Limb (tissue), 2 donors: ENCODE measurements around the gene PCNX3.

Experiments
- DNase-seq, 2 donors: peaks; one replicate each; pipeline ENCODE4 v3.0.0-alpha.2; 2016; ENCODE audit errors: extremely low spot score in 2 of 2

Gene PCNX3

DNA sequence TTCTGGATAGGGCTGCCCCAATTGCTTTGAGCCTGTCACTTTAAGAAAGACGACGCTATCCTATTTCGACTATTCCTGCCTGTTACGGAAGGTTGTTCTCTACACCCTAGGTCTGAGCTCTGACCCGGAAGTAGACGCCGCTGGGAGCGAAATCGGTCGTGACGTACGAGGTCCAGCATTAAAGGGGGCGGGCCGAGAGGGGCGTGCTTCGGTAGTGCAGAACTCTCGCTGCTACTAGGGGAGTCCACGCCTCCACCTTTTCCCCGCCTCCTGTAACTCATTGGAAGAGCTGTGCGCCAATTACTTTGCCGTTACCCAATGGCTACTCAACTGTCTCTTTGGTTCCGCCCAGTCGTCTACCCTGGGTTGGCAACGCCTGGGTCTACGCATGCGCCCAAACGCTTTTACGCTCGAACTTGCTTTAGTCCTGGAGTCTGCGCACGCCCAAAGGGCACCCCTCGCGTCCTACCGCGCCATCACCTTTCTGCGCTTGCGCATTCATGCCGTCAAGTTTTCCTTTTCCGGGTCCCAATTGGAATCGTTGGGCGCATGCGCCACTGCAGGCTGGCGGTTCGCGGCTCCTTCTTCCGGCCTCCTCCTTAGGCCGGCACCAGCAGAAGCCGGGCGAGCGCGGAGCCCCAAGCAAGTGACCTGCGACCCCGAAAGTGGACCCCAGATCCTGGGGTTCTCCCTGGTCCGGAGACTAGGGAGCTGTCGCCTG lies at the start of gene PCNX3:
TSS of gene PCNX3 (plus strand) at position 548 of the 721 bp plus-strand sequence. CDS start 536 bp downstream, outside the sequence.
- DNase-seq = peak; percentile 99 to 100

DNA sequence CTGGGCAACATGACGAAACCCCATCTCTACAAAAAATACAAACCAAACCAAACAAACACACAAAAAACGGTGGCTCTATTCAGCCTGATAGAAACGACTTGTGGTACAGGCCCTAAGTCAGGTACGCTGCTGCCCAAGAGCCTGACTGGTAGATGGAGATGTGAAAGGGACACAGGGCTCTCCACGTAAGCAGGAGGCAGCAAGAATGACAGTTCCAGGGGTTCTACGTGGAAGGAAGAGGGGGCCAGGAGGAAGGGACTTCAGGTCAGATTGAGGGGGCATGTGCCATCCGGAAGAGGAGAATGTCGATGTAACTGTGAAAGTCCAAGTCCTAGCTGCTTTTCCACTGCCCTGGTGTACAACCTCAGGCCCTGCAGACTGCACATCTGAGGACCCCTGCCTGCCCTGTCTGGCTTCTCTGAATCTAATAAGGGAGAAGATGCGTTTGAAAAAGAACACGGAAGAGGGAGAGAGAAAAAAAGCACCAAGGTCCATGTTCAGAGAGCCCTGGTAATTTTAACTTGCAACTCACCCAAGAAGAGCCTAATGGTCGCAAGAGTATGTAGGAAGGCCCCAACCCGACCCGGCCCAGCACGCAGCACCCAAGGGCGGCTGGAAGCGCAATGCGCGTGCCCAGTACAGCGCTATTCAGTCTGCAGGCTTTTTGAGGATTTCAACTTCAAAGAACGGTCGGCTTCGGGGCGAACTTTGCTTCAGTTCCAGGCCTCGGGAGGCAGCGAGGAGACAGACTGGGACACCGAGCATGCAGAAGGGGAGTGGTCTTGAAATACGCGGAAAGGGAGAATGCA lies 46.2 kb upstream of the PCNX3 start:
- DNase-seq = no peak

DNA sequence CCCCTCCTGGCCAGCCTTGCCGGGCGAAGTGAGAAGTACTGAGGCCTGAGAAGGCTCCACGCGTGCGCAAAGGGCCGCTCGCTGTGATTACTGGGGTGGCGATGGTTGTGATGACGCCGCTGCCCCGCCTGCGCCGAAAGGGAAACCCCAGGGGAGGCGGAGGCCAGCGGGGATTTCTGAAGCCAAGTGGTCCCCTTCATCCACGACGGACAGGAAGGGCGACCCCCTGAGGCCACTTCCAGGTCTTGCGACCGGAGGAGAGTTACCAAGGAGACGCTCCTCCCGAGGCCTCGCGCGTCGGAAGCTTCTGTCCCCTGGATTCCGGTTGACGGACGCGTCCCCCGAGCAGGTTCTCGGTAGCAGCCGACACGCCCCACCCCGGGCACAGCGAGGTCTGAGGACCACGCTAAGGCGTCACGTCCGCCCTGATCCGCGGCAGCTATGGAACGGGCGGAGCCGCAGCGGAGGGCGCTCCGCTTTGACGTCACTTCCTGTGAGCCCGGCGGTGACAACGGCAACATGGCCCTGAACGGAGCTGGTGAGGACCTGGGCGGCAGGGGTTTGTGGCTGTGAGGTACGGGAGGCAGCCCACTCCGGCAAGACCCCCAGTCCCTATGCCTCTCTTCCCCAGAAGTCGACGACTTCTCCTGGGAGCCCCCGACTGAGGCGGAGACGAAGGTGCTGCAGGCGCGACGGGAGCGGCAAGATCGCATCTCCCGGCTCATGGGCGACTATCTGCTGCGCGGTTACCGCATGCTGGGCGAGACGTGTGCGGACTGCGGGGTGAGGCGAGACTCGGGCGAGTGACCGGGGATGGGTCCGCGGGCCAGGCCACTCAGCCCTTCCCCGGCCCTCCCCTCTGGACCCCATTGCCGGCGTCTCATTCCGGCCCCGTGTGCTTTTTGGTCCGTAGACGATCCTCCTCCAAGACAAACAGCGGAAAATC lies 45.3 kb upstream of the PCNX3 start, which contains the start of gene ZNRD2:
TSS of gene ZNRD2 (plus strand) at position 505 of the 946 bp plus-strand sequence. CDS start at position 520, 15 bp downstream.
- peak; percentile 95 to 97 for DNase-seq

DNA sequence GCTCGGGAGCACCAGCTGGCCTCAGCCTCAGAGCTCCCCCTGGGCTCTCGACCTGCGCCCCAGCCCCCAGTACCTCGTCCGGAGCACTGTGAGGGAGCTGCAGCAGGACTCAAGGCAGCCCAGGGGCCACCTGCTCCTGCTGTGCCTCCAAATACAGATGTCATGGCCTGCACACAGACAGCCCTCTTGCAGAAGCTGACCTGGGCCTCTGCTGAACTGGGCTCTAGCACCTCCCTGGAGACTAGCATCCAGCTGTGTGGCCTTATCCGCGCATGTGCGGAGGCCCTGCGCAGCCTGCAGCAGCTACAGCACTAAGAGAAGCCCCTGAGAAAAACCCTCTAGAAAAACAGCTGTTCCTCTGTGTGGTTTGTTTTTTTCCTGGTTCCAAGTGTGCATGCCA lies 44.2 kb upstream of the PCNX3 start:
- no peak for DNase-seq

DNA sequence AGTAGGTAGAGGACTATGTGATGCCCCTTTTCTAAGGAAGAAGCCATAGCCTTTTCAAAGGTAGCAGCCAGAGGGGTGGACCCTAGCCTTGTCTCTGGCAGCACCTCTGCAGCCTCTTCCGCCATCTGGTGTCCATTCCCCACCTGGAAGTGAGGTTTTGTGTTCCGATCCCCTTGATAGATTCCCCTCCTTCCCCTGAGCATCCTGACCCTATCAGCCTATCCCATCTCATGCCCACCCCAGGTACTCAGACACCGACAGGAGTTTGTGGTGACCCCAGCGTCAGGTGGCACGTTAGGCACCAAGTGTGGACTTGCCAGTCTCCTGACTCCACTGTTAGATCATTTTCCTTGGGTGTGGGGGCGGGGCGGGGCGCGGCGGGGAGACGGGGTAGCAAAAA lies 43.6 kb upstream of the PCNX3 start:
- no peak for DNase-seq

DNA sequence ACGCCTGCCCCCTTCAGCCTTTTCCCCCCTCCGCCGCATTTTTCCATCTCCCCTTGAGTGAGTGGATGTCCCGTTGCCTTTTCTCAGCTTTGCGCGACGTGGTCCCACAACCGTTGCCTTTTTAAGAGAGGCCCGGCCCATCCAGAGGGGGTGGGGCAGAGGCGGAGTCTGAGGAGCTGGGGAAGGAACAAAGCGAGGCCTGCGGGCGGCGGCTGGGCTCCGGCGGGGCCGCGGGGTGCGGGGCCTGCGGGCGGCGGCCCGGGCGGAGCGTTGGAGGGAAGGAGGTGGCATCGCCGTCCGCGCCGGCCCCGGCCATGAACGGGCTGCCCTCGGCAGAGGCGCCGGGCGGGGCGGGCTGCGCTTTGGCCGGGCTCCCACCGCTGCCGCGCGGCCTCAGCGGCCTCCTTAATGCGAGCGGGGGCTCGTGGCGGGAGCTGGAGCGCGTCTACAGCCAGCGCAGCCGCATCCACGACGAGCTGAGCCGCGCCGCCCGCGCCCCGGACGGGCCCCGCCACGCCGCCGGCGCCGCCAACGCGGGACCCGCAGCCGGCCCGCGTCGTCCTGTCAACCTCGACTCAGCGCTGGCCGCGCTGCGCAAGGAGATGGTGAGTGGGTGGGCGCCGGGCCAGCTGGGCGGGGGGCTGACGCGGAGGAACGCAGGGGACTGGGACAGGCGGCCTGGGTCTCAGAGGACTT lies 43.1 kb upstream of the PCNX3 start, which contains the start of gene FAM89B:
TSS of gene FAM89B (plus strand) at position 183 of the 696 bp plus-strand sequence. CDS start at position 315, 132 bp downstream.
- DNase-seq = peak; percentile 91 to 94

DNA sequence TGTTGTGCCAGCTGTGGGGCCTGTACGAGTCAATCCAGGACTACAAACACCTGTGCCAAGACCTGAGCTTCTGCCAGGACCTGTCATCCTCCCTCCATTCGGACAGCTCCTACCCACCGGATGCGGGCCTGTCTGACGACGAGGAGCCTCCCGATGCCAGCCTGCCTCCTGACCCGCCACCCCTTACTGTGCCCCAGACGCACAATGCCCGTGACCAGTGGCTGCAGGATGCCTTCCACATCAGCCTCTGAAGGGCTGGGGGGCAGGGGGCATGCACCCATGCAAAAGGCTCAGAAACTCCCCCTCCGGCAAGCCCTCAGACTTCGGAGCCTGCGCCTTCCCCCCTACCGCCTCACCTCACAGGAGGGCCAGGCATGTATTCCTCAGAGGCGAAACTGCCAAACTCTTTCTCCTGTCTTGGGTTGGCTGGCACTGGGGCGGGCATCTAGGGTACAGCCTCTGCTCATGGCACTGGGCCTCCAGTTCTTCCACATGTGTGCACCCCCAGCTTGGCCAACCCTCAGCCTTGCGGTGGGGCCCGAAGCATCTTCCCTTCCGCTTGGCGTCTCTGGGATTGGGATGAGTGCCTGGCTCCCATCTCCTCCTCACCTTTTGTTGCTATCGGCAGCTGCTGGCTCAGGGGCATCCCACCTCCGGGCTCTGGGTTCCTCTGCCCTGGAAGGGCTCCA lies 42.0 kb upstream of the PCNX3 start:
- no peak for DNase-seq

DNA sequence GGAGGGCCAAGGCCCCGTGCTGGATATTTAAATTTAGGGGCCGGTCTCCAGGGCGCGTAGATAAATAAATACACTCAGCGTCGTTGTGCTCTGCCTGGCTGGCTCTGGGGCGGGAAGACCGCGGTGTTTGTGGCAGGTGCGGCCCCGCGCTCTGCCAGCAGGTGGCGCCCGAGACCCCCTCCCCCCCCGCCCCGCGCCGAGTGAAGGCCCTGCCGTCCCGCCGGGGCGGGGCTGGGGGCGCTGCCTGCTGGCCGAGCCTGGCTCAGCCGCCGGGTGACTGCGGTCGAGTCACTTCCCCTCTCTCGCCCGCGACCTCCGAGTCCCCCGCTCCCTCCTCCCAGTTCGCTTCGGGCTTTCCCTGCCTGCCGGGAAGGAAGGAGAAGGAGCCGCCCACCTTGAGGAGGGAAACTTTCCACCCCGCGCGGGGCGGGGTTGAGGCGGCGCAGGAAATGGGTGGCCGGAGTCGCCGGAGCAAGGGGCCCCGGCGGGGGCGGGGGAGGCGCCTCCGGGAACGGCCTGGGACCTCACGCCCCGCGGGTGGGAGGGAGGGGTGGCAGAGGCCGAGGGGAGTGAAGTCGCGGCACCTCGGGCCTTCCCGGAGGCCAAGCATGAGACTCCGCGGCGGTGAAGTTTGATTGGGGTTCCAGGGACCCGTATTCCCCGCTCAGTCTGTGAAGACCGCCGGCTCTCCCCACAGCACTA lies 41.3 kb upstream of the PCNX3 start:
- peak; percentile 88 to 95 for DNase-seq

DNA sequence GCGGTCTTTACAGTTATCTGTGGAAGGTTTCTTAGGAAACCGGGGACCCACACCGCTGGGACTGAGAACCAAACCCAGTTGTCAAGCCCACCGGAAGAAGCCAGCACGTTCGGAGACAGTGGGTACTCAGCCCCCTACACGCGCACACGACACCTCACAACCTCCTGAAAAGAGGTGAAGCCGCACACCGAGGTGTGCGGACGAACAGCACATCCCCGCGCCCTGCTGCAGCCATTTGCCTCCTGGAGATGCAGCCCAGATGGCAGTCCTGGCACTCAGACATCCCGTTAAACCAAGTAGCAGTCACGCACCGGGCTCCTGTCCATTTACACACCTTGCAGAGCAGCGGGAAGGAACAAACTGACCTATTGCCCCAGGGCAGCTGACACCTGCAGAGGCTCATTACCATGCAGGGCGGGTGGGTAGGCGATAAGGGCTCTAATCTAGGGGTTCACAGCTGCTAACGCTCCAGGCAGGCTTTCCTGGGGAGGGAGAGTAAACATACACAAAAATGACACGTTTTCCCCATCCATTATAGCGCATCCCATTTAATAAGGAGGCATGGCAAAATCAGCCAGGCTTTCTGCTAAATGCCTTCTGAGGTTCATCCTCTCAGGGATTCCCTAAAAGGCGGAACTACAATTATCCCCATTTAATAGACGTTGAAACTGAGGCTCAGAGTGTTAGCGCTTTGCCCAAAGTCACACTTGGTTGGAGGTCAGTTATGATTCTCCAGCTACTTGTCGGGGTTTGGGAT lies 40.6 kb upstream of the PCNX3 start:
- no peak for DNase-seq

DNA sequence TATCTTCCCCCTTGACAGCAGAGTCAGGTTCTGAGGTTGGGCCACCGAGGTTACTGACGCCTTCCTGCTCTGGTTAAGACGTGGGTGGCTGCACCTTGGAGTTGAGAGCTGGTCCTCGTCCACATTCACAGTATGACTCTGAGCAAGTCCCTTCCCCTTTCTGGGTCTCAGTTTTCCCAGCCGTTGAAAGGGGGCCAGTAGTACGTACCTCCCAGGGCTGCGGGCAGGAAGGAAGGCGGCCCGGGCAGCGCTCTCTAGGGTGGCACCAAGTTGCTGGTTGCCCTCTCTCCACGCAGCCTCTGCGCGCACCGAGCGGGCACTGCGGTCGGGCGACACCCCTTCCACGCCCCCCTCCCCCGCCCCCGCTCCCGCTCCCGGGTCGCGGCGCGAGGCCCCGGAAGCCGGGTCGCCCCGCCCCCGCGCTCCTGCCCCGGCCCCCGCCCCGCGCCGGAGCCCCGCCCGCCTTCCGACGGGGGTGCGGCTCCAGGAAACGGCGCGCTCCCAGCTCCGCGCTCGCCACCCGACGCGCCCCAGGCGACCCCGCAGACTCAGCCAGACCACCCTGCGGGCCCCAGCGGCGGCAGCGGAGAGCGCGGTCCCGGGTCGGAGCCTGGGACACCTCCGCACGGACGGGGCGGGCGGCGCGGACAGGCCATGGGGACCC lies 39.9 kb upstream of the PCNX3 start, which contains the start of gene EHBP1L1:
TSS of gene EHBP1L1 (plus strand) at position 486 of the 664 bp plus-strand sequence. CDS start 250 bp downstream, outside the sequence.
- DNase-seq = peak in 1 of 2 donors; percentile 75

DNA sequence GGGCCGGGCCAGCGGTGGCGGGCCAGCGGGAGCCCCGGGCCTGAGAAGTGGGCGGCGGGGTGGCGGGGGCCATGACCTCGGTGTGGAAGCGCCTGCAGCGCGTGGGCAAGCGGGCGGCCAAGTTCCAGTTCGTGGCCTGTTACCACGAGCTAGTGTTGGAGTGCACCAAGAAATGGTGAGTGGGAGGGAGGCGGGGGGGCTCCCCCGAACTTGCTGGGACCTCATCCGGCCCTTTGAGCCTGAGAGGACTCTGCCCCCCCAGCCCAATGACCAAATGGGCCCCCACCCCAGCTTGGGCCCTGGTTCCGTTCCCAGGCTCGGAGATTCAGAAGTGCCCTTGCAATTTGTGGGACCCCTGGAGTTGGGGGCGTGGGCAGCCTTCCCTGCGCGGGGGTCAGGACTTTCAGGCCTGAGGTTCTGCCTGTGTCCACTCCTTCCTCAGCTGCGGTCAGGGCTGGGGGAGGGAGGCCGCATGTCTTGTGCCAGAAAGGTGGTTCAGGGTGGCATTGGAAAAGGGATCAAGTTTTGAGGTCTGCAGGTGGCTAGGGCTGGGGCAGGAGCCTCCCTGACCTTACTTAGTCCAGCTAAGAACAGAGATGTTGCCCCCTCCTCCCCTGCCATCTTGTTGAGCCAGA lies 39.2 kb upstream of the PCNX3 start:
- no peak for DNase-seq

DNA sequence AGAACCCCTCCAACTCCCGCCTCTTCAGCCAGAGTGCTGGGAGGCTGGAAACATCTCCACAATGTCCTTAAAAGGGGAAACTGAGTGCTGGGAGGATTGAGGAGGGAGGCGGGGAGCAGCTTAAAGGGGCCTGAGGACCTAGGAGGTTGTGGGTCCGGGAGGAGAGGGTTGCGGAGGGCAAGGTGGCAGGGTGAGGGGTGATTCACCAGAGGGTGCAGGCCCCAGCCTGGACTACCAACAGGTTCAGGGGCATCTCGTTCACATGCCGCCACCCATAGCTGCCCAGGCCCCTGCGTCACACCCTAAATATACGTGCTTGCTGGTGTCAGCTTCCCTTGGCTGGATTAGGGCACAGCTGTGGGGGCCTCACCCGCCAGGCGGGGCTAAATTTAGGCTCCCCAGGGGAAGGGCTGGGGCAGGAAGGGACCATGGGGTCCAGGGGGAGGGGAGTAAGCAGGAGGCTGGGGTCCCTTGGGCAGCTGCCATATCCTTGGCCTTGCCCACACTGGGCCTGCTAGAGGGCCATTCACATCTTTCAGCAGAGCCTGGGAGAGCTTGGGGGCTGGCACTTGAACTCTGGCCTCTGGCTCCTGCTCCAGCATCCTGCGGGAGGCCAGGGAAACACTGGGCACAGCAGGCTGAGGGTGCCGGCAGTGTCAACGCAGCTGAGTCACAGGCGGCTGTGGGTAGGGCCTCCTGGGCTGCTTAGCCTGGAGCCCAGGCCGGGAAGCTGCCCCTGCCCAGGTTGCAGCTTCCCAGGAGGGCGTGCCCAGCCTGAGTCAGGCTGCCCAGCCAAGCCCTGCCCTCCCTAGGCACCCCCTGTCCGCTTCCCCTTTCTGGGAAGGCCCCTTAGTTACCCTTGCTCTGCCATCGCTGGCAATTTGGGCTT lies 38.5 kb upstream of the PCNX3 start:
- DNase-seq = no peak

DNA sequence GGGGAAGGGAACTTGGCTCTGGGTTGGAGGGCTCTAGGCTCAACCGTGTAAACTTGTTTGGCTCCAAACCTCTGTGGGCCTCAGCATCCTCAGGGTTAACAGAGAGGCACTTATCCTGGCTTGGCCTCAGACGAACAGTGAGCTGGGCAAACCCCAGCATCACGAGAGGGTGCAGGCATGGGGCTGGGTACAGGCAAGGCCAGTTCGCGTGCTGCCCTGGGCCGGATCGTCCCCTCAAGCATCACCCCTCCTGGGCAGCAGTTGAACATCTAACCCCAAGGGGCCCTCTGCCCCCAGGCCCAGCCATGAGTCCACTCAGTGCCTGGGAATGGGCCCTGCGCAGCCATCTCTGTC lies 37.8 kb upstream of the PCNX3 start:
- DNase-seq = no peak

DNA sequence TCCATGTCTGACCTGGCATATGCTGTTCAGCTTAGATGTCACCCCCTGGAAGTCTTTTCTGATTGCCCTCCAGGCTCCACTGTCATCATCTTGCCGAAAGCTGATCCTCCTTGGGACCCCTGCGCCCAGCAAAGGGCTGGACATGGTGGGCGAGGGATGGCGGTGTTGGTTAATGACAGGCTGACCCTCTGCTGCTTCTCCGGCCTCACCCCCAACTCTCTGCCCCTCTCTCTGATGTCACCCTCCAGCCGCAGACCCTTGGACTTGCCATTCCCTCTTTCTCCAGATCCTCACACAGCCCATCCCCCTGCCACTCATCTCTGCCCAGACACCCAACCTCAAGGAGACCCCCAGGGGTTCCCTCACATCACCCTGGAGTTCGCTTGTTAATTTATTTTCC lies 37.4 kb upstream of the PCNX3 start:
- no peak for DNase-seq

DNA sequence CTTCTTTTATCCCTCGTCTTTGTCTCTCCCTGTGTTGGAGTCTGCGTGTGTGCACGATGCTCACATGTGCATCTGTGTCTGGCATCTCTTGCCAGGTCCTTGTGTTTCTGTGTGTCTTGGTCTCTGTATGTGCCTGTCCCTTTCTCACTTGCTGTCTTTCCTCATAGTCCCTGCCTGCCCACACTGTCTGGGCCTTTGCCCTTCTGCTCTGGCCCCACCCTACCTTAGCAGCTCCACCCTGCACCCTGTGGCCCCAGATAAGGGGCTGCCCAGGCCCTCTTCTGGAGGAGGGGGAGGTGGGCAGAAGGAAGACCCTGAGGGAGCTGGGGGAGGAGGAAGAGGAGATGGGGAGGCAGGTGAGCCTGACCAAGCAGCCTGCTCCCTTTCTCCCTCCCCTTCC lies 36.9 kb upstream of the PCNX3 start:
- DNase-seq = no peak

DNA sequence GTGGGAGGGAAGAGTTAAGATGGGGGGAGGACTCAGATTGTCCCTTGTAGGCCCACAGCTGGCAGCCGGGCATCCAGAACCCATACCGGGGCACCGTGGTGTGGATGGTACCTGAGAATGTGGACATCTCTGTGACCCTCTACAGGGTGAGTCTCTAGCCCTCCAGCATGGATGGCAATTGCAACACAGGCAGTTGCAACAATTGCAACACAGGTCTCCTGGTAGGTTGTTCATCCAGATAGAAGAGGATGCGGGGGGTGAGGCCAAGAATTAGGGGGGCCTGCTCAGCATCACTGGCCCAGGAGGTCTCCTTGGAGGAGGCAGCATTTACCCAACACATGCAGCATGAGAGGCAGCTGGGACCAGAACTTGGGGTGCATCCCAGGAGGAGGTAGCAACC lies 36.3 kb upstream of the PCNX3 start:
- DNase-seq = no peak
